DLD1 (cell line): Measurements from ENCODE around the gene ERFL.

Experiments used
- in situ Hi-C: cut with HindIII; loops from 2 replicates; pipeline ENCODE4 v1.10.0; 2017; ENCODE audit warnings: low sequenced_read_pairs

The ERFL gene

GRCh38 chr19:41902594-41902993 is 25.7 kb downstream of the ERFL start:
- in situ Hi-C loops, result no loop called here

GRCh38 chr19:41901707-41902360 is 26.4 kb downstream of the ERFL start:
- in situ Hi-C loops, result no loop called here

- in situ Hi-C loops, result no loop called here
Measured at GRCh38 chr19:41898235-41898634, 30.0 kb downstream of the ERFL start.

DNA sequence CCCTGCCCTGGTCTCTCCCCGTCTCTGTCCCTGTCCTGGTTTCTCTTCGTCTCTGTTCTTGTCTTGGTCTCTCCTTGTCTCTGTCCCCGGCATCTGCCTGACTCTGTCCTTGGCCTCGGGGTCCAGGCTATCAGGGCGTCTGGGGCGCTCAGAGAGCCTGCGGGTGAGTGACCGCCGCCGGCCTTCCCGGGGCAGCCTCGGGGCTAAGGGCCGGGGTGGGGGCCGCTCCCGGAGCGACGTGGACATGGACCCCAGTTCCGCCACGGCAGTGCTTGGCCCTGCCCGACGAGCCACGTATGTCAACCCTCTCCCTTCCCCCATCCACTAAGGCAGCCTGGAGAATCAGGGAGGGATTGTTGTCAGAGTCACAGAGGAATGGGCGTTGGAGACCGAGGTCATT is 30.4 kb downstream of the ERFL start:
- in situ Hi-C loops, result no loop called here

GRCh38 chr19:41897181-41897580 is 31.1 kb downstream of the ERFL start:
- in situ Hi-C loops, result no loop called here

DNA sequence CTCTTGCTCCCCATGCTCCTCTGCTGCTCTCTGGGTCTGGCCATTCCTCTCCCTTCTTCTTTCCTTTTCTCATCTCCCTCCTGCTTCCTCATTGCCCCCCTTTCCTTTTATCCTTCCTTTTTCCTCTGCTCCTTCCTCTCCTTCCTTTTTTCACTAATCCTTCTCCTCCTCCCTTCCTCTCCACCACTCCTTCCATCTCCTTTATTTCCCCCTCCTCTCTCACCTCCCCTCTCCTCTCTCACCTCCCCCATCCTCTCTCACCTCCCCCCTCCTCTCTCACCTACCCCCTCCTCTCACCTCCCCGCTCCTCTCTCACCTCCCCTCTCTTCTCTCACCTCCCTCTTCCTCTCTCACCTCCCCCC is 31.7 kb downstream of the ERFL start:
- in situ Hi-C loops, result no loop called here

GRCh38 chr19:41895745-41896580 is 32.3 kb downstream of the ERFL start:
- in situ Hi-C loops, result no loop called here

DNA sequence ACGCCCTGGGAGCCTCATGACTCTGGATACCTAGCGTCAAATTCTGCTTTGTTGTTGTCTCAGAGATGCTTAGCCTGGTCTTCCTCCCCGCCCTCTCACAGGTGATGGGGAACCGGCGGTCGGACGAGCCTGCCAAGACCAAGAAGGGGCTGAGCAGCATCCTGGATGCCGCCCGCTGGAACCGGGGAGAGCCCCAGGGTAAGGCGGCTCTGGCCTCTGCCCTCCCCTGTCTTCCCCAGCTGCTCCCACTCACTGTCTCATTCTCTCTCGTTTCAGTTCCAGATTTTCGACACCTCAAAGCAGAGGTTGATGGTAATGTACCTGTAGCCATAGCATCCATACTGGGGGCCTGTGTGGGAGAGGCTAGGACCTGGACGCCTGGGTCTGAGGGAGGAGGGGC is 33.9 kb downstream of the ERFL start:
- in situ Hi-C loops, result no loop called here

DNA sequence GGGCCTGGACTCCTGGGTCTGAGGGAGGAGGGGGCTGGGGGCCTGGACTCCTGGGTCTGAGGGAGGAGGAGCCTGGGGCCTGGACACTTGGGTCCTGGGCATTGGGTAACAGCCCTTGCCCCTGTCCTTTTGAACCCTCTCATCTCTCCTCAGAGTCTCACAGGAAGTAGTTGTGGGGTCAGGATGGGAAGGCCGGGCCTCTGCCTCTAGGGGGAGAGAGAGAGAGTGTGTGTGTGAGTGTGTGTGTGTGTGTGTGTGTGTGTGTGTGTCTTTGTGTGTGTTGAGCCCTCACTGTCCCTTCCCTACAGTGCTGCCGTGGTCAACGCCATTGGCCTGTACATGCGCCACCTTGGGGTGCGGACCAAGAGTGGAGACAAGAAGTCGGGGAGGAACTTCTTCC is 34.4 kb downstream of the ERFL start:
- in situ Hi-C loops, result no loop called here

DNA sequence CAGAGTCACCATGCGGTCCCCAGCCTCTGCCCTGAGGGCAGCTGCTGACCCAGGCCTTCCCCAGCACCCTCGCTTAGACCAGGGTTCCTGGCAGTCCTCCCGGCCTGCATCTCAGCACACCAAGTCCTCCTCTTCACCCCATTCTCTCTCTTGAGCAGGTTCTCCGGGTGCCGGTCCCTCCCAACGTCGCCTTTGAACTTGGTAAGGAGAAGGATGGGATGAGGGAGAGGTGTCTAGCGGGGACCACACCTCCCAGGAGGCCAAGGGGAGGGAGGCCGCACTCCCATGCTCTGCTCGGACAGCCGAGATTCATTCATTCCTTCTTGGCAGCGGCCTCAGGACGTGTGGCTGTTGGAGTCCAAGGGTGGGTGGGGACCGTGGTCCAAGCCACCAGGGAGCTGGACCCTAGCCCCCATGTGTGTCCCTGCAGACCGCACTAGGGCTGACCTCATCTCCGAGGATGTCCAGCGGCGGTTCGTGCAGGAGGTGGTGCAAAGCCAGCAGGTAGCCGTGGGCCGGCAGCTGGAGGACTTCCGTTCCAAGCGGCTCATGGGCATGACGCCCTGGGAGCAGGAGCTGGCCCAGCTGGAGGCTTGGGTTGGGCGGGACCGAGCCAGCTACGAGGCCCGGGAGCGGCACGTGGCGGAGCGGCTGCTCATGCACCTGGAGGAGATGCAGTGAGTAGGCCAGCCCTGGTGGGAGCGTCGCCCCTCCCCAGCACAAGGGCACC is 35.9 kb downstream of the ERFL start:
- in situ Hi-C loops, result no loop called here

DNA sequence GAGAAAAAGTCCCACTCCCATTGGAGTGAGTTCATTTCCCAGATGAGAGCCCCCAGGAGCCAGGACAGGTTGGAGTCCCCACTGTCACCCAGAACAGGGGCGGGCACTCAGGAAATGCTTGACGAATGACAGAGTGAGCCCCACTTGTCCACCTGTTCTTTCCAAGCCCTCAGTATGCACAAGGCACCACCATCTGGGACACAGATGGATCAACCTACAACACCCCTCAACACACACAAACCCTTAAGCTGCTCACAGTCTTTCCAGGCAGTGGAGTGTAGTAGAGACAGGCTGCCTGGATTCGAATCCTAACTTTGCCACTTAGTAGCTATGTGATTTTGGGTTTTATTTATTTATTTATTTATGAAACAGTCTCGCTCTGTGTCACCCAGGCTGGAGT is 37.3 kb downstream of the ERFL start:
- in situ Hi-C loops, result no loop called here

- in situ Hi-C loops, result no loop called here
Measured at GRCh38 chr19:41889896-41890295, 38.4 kb downstream of the ERFL start.

DNA sequence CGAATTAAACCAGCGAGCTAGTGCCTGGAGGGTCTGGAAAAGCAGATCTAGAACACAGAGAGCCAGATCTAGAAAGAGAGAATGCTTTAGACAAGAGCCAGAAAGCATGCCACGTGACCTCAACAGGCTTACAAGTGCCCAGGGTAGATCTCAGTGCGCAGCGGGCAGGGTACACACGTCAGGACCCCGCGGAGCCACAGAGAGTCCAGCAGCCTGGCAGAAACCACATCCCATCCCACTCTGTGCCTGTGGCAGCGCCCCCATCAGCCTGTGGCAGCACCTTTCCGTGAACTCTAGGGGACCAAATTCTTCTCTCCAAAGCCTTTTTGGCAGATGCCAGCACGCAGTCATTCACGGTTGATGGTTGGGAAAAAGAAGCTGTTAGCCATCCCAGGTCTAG is 39.3 kb downstream of the ERFL start:
- in situ Hi-C loops, result no loop called here

DNA sequence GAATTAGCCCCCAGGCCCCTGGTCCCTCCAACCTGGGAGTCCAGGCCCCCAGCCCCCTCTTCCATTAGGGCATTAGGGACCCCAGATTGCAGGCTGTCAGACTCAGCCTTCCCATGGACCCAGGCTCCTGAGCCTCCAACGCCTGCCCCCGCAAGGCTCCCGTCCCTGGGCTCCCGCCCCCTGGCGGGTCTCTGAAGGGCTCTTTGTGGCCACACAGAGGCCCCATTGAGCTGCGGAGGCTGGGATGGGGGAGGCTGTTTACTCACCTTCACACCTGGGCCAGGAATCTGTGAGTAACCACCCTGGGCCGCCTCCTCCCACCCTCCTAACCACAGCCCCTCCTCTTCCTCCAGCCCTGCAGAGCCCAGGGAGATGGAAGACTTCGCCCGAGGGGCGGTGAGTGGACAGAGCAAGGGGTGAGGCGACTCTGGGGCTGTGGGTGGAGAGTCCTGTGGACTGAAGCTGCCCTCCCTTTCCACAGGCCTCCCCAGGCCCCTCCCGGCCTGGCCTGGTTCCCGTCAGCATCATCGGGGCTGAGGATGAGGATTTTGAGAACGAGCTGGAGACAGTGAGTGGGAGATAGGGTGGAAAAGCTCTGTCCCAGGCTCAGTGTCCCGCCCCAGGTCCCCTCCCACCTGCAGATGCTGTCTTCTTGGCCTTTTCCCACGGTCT is 40.4 kb downstream of the ERFL start:
- in situ Hi-C loops, result no loop called here

- in situ Hi-C loops, result no loop called here
Measured at GRCh38 chr19:41886761-41887710, 41.2 kb downstream of the ERFL start.

DNA sequence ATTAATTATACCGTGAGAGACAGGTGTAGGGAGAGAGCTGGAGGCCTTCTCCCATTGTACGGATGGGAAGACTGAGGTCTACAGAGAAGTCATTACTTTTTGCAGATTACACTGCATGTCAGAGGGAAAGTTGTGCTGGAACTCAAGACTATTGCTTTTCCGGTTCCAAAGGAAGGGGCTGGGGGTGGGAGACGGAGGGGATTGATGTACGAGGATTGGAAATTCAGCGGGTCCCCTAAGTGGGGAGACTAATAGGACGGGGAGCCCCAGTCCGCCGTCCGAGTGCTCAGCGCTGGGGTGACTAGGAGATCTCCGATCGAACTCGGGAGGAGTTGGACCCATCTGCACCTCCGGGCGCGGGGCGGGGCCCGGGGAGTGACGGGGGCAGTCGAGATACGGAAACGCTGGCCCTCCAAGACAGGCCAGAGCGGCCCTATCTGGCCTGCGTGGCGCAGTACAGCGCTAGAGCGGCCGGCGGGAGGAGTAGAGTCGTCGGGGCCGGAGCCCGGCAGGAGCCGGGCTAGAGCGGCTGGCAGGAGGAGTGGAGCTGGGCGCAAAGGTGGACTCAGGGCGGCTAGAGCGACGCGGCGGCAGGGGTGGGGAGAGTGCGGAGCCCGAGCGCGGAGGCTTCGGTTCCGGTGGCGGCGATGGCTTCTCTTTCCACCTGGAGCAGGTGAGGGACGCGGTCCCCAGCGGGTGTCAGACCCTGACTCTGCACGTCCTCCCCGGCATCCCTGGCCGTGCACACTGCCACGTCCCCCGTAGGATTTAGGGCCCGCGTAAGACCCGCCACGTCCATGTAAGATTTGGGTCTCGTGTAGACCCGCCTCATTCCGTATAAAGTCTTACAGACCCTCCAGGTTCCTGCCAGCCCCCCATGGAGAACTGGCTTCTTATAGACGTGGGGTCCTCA is 44.2 kb downstream of the ERFL start:
- in situ Hi-C loops, result no loop called here

- in situ Hi-C loops, result no loop called here
Measured at GRCh38 chr19:41883463-41883820, 44.8 kb downstream of the ERFL start.

DNA sequence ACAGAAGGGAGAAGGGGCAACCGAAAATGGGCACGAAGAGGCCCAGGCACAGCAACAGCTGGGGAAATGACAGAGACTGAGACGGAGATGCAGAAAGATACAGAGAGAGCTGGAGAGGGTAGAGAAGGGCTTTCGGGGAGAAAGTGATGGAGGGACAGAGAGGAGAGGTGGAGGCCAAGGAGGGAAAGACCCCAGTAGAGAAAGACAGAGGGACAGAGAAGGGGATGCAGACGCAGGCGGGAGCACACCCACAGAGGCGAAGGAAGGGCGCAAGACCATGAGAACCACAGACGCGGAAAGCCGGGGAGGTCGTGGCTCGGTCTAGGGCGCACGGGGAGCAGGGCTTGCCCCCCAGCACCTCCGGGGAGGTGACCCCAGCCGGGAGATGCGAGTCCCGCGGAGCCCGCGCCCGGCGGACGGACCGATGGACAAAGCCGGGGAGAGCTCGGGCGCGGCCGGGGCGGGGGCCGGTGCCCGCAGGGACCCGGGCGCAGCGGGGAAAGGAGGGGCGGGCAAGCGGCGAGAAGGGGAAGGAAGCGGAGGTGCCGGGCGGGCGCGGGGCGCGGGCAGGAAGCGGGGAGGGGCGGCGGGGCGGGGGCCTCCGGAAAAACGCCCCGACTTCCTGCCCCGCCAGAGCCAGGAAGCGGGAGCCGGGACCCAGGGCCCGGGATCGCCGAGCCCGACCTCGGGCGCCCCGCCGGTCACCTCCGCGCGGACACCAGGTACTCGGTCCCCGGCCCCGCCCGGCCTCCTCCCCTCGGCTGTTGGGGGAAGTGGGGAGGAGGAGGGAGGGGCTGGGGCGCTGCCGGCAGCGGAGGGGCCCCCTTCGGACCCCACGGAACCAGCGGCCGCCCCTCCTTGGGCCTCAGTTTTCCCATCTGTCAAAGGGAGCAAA is 45.4 kb downstream of the ERFL start, which contains the start of gene ARHGEF1:
Gene ARHGEF1 (plus strand): TSS at position 617 of the 895 bp plus-strand sequence. CDS start 4,899 bp downstream, outside the sequence.
- in situ Hi-C loops, result no loop called here
